HepG2 (cell line): Measurements from ENCODE around the gene TMTC2. TPM values are rescaled to one million over a fixed set of nuclear protein-coding genes. Genes with fewer than 3 reads are reported as not detected.

ENCODE experiments used
- ATRX ChIP-seq: sonication (generic); formaldehyde crosslinking; IDR thresholded peaks from 2 replicates; pipeline ENCODE4 v1.4.0; 2020; ENCODE audit warnings: missing genetic modification reagents, borderline replicate concordance
- BHLHE40 ChIP-seq: IDR thresholded peaks from 2 replicates; pipeline ENCODE4 v1.6.1; 2011; ENCODE audit warnings: low read length, improper control_type of control experiment
- FIP1L1 ChIP-seq: fragments of 200-400 bp; formaldehyde crosslinking; IDR thresholded peaks from 2 replicates; pipeline ENCODE4 v1.6.1; 2018; ENCODE audit warnings: low read depth, mild to moderate bottlenecking, low read length, moderate library complexity, borderline replicate concordance; ENCODE audit not compliant: insufficient read depth
- FOXP1 ChIP-seq, 2 experiments: fragments of 450-650 bp in 1 of 2; IDR thresholded peaks; 2 replicates each; pipeline ENCODE4 v1.6.1; 2017 to 2018; ENCODE audit warnings: antibody characterized with exemption in 1 of 2
- NPAS2 ChIP-seq: sonication (generic); formaldehyde crosslinking; IDR thresholded peaks from 2 replicates; pipeline ENCODE4 v1.8.0; 2022; ENCODE audit warnings: mild to moderate bottlenecking, missing genetic modification reagents, borderline replicate concordance
- PBX2 ChIP-seq: IDR thresholded peaks from 2 replicates; pipeline ENCODE4 v1.6.1; 2016; ENCODE audit warnings: control low read depth
- RBAK ChIP-seq: sonication (generic); formaldehyde crosslinking; IDR thresholded peaks from 2 replicates; pipeline ENCODE4 v1.5.1; 2020; ENCODE audit warnings: mild to moderate bottlenecking, missing genetic modification reagents
- REPIN1 ChIP-seq: sonication (generic); formaldehyde crosslinking; IDR thresholded peaks from 2 replicates; pipeline ENCODE4 v1.8.0; 2022; ENCODE audit warnings: missing genetic modification reagents, low read depth, mild to moderate bottlenecking, borderline replicate concordance
- RORA ChIP-seq: sonication (generic); formaldehyde crosslinking; IDR thresholded peaks from 2 replicates; pipeline ENCODE4 v1.5.0; 2020; ENCODE audit warnings: mild to moderate bottlenecking, missing genetic modification reagents, moderate library complexity
- ZFY ChIP-seq: sonication (generic); formaldehyde crosslinking; IDR thresholded peaks from 2 replicates; pipeline ENCODE4 v1.4.0; 2020; ENCODE audit warnings: missing genetic modification reagents
- ZNF160 ChIP-seq: sonication (generic); formaldehyde crosslinking; IDR thresholded peaks from 2 replicates; pipeline ENCODE4 v1.8.0; 2022; ENCODE audit warnings: mild to moderate bottlenecking, inconsistent platforms, missing genetic modification reagents
- ZZZ3 ChIP-seq: sonication (generic); formaldehyde crosslinking; IDR thresholded peaks from 2 replicates; pipeline ENCODE4 v1.4.0; 2020; ENCODE audit warnings: missing genetic modification reagents, mild to moderate bottlenecking, borderline replicate concordance
- polyA plus RNA-seq, 8 experiments: library from polyadenylated mRNA; depleted of rRNA in 3 of 8; stranded (reverse) in 7 of 8; unstranded in 1 of 8; fragments of >200 nt; fragmentation: Illumina TruSeq in 4 of 8; extraction: Trizol in 4 of 8; gene quantifications; 2 replicates each; pipeline versions ENCODE4 v1.2.1 to v1.2.3, GENCODE V29; 2011 to 2016; ENCODE audit warnings: low read depth in 4 of 8, missing spikeins in 1 of 8, mixed read lengths in 1 of 8; ENCODE audit not compliant: insufficient read depth in 1 of 8
- total RNA-seq, 5 experiments: library from RNA; depleted of rRNA; stranded (reverse); fragments of >200 nt; fragmentation: Illumina TruSeq; extraction: Trizol; gene quantifications; 2 replicates each; pipeline ENCODE4 v1.2.3, GENCODE V29; 2016; ENCODE audit warnings: low read depth in 1 of 5
- TF ChIP-seq, protein P1 (sequence below), 2 experiments: sonication (generic) in 1 of 2; formaldehyde crosslinking in 1 of 2; IDR thresholded peaks; 2 replicates each; pipeline versions ENCODE4 v1.4.0 to v1.6.1; 2018 to 2020; ENCODE audit warnings: missing genetic modification reagents in 2 of 2, borderline replicate concordance in 1 of 2, low read depth in 1 of 2, mild to moderate bottlenecking in 1 of 2, missing biosample characterization in 1 of 2
- TF ChIP-seq, protein P2 (sequence below), 2 experiments: fragments of 450-650 bp in 1 of 2; sonication (generic) in 1 of 2; formaldehyde crosslinking; IDR thresholded peaks; 2 replicates each; pipeline versions ENCODE4 v1.5.0 to v1.8.0; 2020 to 2022; ENCODE audit warnings: mild to moderate bottlenecking in 1 of 2, missing genetic modification reagents in 1 of 2
- TF ChIP-seq, protein P3 (sequence below): IDR thresholded peaks from 2 replicates; pipeline ENCODE4 v1.6.1; 2016; ENCODE audit warnings: missing biosample characterization, missing genetic modification reagents, low read depth

Gene TMTC2
- total and polyA plus RNA-seq, 2 of the 13 experiments (the other 11 are each of a cell fraction or from before 2014, with no cell fraction given), result 0.55 to 0.63 TPM

- TF ChIP-seq BHLHE40 (no peak), FOXP1 (IDR thresholded peaks at IDR 0.05) (no peak), FOXP1 (CRISPR knock-in tag; IDR thresholded peaks at IDR 0.05) (no peak), ZZZ3 (no peak), ZNF160 (no peak), RORA (CRISPR knock-in tag) (no peak), ATRX (CRISPR knock-in tag) (no peak), REPIN1 (CRISPR knock-in tag) (no peak), PBX2 (CRISPR knock-in tag) (no peak), FIP1L1 (no peak), NPAS2 (CRISPR knock-in tag) (no peak), ZFY (no peak), RBAK (CRISPR knock-in tag) (no peak)
- TF ChIP-seq, protein P1, sequence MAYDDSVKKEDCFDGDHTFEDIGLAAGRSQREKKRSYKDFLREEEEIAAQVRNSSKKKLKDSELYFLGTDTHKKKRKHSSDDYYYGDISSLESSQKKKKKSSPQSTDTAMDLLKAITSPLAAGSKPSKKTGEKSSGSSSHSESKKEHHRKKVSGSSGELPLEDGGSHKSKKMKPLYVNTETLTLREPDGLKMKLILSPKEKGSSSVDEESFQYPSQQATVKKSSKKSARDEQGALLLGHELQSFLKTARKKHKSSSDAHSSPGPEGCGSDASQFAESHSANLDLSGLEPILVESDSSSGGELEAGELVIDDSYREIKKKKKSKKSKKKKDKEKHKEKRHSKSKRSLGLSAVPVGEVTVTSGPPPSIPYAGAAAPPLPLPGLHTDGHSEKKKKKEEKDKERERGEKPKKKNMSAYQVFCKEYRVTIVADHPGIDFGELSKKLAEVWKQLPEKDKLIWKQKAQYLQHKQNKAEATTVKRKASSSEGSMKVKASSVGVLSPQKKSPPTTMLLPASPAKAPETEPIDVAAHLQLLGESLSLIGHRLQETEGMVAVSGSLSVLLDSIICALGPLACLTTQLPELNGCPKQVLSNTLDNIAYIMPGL (CRISPR knock-in tag; IDR thresholded peaks at IDR 0.05; ENCODE audit: borderline replicate concordance in 1 of 2, low read depth in 1 of 2), result no peak
- TF ChIP-seq, protein P2, sequence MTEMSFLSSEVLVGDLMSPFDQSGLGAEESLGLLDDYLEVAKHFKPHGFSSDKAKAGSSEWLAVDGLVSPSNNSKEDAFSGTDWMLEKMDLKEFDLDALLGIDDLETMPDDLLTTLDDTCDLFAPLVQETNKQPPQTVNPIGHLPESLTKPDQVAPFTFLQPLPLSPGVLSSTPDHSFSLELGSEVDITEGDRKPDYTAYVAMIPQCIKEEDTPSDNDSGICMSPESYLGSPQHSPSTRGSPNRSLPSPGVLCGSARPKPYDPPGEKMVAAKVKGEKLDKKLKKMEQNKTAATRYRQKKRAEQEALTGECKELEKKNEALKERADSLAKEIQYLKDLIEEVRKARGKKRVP (CRISPR knock-in tag; IDR thresholded peaks at IDR 0.05), result no peak
- TF ChIP-seq, protein P3, sequence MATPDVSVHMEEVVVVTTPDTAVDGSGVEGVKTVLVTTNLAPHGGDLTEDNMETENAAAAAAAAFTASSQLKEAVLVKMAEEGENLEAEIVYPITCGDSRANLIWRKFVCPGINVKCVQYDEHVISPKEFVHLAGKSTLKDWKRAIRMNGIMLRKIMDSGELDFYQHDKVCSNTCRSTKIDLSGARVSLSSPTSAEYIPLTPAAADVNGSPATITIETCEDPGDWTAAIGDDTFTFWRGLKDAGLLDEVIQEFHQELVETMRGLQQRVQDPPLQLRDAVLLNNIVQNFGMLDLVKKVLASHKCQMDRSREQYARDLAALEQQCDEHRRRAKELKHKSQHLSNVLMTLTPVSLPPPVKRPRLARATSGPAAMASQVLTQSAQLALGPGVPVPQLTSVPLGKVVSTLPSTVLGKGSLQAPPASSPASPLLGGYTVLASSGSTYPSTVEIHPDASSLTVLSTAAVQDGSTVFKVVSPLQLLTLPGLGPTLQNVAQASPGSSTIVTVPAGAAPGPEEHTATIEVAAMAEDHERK (CRISPR knock-in tag), result no peak
These were observed 268.3 kb downstream of the TMTC2 start (continued) for GRCh38 chr12:82955043-82955442.
